AG09309 (cell line): ENCODE results near the gene KLF3.
A peak's percentile ranks its signal among the peaks of the same experiment; 100 is the strongest.

ENCODE experiments used
- DNase-seq: peaks from one replicate; pipeline ENCODE4 v3.0.0-alpha.2; 2010; ENCODE audit warnings: low read depth
- H3K4me3 ChIP-seq: 2 replicates; pipeline ENCODE4 v1.5.1; 2011; ENCODE audit warnings: mild to moderate bottlenecking, low read depth, low read length, moderate library complexity; ENCODE audit not compliant: control insufficient read depth
- TF ChIP-seq, protein P1 (sequence below): IDR thresholded peaks from 2 replicates; pipeline ENCODE4 v1.5.1; 2011; ENCODE audit warnings: mild to moderate bottlenecking, low read depth, low read length, inconsistent platforms; ENCODE audit not compliant: insufficient read depth, control insufficient read depth; ENCODE audit errors: missing control alignments

Gene KLF3

DNA sequence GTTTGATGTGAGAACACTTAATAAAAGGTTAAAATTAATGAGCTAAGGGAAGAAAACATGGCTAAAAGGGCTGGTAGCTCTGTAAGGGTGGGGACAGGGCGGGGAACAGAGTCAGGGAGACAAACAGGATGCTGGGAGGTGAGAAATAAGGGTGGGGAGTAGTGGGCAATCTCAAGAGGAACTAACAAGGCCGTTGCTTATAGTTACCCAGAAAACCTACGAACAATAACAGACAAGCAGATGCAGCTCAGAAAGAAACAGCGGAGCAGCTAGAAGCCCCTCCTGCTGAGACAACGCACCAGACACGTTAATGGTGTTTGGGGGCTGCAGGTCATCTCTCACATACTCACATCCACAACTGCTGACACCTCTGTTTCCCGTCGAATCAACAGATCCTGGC lies 9.7 kb upstream of the KLF3 start:
- no peak for DNase-seq
- H3K4me3 ChIP-seq = no peak overlapping the region
- TF ChIP-seq, protein P1, sequence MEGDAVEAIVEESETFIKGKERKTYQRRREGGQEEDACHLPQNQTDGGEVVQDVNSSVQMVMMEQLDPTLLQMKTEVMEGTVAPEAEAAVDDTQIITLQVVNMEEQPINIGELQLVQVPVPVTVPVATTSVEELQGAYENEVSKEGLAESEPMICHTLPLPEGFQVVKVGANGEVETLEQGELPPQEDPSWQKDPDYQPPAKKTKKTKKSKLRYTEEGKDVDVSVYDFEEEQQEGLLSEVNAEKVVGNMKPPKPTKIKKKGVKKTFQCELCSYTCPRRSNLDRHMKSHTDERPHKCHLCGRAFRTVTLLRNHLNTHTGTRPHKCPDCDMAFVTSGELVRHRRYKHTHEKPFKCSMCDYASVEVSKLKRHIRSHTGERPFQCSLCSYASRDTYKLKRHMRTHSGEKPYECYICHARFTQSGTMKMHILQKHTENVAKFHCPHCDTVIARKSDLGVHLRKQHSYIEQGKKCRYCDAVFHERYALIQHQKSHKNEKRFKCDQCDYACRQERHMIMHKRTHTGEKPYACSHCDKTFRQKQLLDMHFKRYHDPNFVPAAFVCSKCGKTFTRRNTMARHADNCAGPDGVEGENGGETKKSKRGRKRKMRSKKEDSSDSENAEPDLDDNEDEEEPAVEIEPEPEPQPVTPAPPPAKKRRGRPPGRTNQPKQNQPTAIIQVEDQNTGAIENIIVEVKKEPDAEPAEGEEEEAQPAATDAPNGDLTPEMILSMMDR = no peak

DNA sequence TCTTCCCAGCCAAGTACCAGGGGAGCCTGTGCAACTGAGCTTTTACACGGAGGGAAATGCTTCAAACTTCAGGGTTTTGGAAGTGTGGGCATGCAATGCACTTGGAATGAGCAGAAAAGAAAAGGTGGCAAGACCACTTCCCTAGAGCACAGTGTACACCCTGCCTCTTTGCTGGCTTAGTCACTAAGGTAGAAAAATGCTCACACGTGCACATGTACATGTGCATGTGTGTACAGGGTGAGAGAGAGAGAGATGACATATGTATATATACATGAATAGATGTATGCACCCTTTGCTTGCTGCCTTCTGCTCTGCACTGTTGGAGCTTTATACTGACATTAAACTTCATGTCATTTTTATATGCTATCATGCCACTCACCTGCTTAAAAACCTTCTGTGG lies 7.9 kb upstream of the KLF3 start:
- TF ChIP-seq, protein P1 = no peak
- no peak overlapping the region for H3K4me3 ChIP-seq
- DNase-seq = no peak

DNA sequence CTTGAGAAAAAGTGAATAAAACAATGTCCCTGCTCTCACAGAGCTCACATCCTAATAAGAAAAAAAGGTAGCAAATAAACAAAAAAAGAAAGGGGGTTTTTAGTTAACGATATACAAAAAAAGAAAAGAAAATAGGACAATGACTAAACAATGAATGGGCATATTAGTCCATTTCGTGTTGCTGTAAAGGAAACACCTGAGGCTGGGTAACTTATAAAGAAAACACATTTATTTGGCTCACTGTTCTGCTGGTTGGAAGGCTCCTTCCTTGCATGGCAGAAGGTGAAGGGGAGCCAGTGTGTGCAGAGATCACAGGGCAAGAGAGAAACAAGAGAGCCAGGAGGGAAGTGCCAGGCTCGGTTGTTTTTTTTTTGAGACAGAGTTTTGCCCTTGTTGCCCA lies 4.7 kb upstream of the KLF3 start:
- H3K4me3 ChIP-seq = no peak overlapping the region
- TF ChIP-seq, protein P1 = no peak
- DNase-seq = no peak

DNA sequence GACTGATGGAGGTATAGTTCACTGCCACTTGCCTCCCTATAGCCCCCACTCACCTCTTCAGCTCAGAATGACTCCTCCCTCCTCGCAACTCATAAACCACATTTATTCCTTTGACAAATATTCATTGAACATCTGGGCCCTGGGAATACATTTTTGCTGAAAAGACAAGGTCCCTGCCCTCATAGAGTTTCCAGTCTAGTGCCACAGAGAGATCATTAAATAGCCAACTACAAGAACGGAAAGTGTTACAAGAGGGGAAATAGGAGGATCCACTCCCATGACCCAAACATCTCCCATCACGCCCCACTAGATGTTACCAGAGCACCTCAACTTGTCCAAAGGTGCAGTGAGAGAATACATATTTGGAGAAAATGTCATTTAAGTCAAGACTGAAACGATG lies 3.2 kb upstream of the KLF3 start:
- TF ChIP-seq, protein P1 = no peak
- DNase-seq = no peak
- H3K4me3 ChIP-seq = no peak overlapping the region

DNA sequence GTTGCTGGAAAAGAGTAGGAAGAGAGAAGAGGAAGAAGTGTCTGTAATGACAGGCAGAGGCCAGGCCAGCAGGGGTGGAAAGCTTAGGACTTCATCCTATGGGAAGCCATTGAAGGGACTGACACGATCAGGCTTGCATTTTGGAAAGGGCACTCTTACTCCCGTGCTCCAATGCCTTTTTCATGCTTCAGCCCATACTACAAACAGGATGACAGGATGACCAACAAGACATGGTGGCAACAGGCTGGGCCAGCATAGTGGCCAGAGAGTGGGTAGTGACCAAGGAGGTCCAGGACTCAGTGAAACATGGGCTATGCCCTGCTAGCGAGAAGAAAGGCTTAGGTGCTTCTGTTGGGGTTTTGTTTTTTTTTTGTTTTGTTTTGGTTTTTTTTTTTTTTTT lies 2.6 kb upstream of the KLF3 start:
- TF ChIP-seq, protein P1 = no peak
- H3K4me3 ChIP-seq = no peak overlapping the region
- DNase-seq = no peak

DNA sequence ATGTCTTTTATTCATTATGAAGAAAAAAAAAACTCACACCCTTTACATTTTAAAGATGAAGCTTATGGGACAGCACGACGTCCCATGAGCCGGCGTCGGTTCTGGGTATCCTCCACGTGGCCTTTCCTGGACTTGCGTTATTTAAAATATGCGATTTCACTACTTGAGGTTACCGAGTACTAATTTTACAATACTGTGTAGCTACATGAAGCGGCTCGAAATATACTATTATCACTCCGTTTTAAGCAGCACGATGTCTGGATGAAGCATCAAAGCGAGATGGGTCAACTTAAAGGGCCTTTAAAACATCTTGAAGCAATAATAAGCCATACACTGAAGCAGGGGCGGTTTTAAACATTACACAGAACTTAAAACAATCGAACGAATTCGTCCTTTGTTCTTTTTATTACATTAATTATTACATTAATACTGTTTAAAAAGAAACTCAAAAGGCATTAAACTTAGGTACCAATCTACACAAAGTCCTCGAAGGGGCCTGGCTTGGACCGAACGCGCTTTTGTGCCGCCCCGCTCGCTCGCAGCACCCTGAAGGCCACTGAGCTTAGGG lies 1.4 kb upstream of the KLF3 start:
- H3K4me3 ChIP-seq = peak overlapping the region; percentile 60
- TF ChIP-seq, protein P1 = no peak
- no peak for DNase-seq
